PC-3 (cell line): ENCODE measurements around the gene SMAP1. TPM values are rescaled to one million over a fixed set of nuclear protein-coding genes. Genes with fewer than 3 reads are reported as not detected.

Experiments
- ATAC-seq: fragments of 200-7000 bp; cut with Tn5 transposase; 2 replicates; pipeline ENCODE4 v1.9.1; 2020; ENCODE audit warnings: mild to moderate bottlenecking, moderate library complexity
- BruUV-seq: library from RNA; stranded (reverse); fragments of 400-500 nt; replicated peaks from 2 replicates; lab custom pipeline; 2021; lab: Mats Ljungman, UMichigan
- CTCF ChIA-PET: fragments of 300-600 bp; sonication (Branson Sonifier 250); formaldehyde crosslinking; loops from one replicate; lab custom pipeline; 2022; ENCODE audit warnings: antibody characterized with exemption; lab: Charles Lee
- POLR2A ChIA-PET: fragments of 300-600 bp; sonication (Branson Sonifier 250); formaldehyde crosslinking; loops from one replicate; lab custom pipeline; 2022; ENCODE audit warnings: antibody characterized with exemption; ENCODE audit not compliant: unreplicated experiment; lab: Charles Lee
- DNase-seq: peaks from one replicate; pipeline ENCODE4 v3.0.0-alpha.2; 2015
- H2AFZ ChIP-seq: fragments of 300-600 bp; sonication (generic); 2 replicates; pipeline ENCODE4 v1.6.0; 2016; ENCODE audit warnings: antibody characterized with exemption, low read length
- H3F3A ChIP-seq: fragments of 300-600 bp; sonication (generic); one replicate; pipeline ENCODE4 v1.6.0; 2017; ENCODE audit warnings: antibody characterized with exemption, low read length, control low read depth, mild to moderate bottlenecking; ENCODE audit not compliant: unreplicated experiment
- H3K27ac ChIP-seq: fragments of 300-600 bp; sonication (generic); 2 replicates; pipeline ENCODE4 v1.5.1; 2016; ENCODE audit warnings: mild to moderate bottlenecking, low read length
- H3K27me3 ChIP-seq: fragments of 300-600 bp; sonication (generic); 2 replicates; pipeline ENCODE4 v1.6.1; 2016; ENCODE audit warnings: low read length, mixed read lengths
- H3K36me3 ChIP-seq: fragments of 300-600 bp; sonication (generic); 2 replicates; pipeline ENCODE4 v1.6.1; 2016; ENCODE audit warnings: low read depth, mixed run types, low read length, mixed read lengths
- H3K4me1 ChIP-seq: fragments of 300-600 bp; sonication (generic); 2 replicates; pipeline ENCODE4 v1.5.1; 2016; ENCODE audit warnings: low read length; ENCODE audit not compliant: insufficient read depth
- H3K4me2 ChIP-seq: fragments of 300-600 bp; sonication (generic); 2 replicates; pipeline ENCODE4 v1.6.0; 2016; ENCODE audit warnings: low read length
- H3K4me3 ChIP-seq: fragments of 300-600 bp; sonication (generic); 2 replicates; pipeline ENCODE4 v1.5.1; 2016; ENCODE audit warnings: mild to moderate bottlenecking, low read length, mixed read lengths
- H3K79me2 ChIP-seq: fragments of 300-600 bp; sonication (generic); 2 replicates; pipeline ENCODE4 v1.6.1; 2017; ENCODE audit warnings: low read length, mixed read lengths
- H3K9ac ChIP-seq: fragments of 300-600 bp; sonication (generic); 2 replicates; pipeline ENCODE4 v1.6.0; 2016; ENCODE audit warnings: mild to moderate bottlenecking, low read length
- H3K9me2 ChIP-seq: fragments of 300-600 bp; sonication (generic); replicated peaks from 2 replicates; pipeline ENCODE4 v1.6.1; 2016; ENCODE audit warnings: mixed run types, low read length, mixed read lengths
- H3K9me3 ChIP-seq: fragments of 300-600 bp; sonication (generic); 2 replicates; pipeline ENCODE4 v1.6.1; 2016; ENCODE audit warnings: low read length, mixed read lengths
- H4K20me1 ChIP-seq: fragments of 300-600 bp; sonication (generic); 2 replicates; pipeline ENCODE4 v1.6.1; 2016; ENCODE audit warnings: low read length, mixed read lengths
- EZH2 ChIP-seq: fragments of 300-600 bp; sonication (generic); IDR thresholded peaks from one replicate; pipeline ENCODE4 v1.6.1; 2017; ENCODE audit warnings: antibody characterized with exemption, mild to moderate bottlenecking, low read length; ENCODE audit not compliant: unreplicated experiment
- EZH2phosphoT487 ChIP-seq: fragments of 300-600 bp; sonication (generic); IDR thresholded peaks from 2 replicates; pipeline ENCODE4 v1.6.1; 2018; ENCODE audit warnings: mild to moderate bottlenecking, antibody characterized with exemption, low read length, borderline replicate concordance
- intact Hi-C: fragments of 100-400 bp; cut with micrococcal nuclease; formaldehyde crosslinking; loops from 2 replicates; pipeline ENCODE4 v1.9.0; 2023
- total RNA-seq: library from RNA; depleted of rRNA; stranded (reverse); fragments of >200 nt; gene quantifications from 2 replicates; pipeline ENCODE4 v1.2.3, GENCODE V29; 2014
- TF ChIP-seq, protein P1 (sequence below): fragments of 300-600 bp; sonication (generic); conservative IDR thresholded peaks from 2 replicates; pipeline ENCODE4 v1.5.1; 2017; ENCODE audit warnings: antibody characterized with exemption, low read depth, mild to moderate bottlenecking, low read length

SMAP1 gene
- total RNA-seq, 1 experiment from 2014 or later = 15.7 TPM

DNA sequence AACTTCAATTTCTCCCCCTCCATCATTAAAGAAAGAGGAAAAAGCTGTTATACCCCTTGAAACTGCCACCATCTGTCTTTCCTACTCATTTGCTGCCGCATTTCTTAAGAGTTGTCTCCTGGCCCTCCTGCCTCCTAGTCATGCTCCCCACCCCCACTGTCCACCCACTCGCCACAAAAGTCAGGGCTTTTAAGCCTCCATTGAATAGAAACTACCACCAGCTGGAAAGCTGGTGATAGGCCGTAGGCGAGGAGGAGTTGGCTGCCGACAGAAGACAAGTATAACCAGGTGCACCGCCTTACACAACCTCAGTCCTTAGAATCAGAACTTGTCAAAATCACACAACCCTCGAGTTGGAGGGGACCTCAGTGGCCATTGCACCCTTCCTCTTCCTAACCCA lies 221.6 kb downstream of the SMAP1 start:
- Histone ChIP-seq H3K9ac (no peak overlapping the region), H3K27ac (no peak overlapping the region), H3K4me1 (no peaks in the 10 kb centered on the region), H3K4me2 (no peak overlapping the region), H3K36me3 (no peaks in the 10 kb centered on the region), H4K20me1 (no peaks in the 10 kb centered on the region), H2AFZ (no peak overlapping the region), H3K27me3 (no peaks in the 10 kb centered on the region), H3K9me3 (no peaks in the 10 kb centered on the region), H3F3A (no peaks in the 10 kb centered on the region), H3K79me2 (no peaks in the 10 kb centered on the region), H3K4me3 (no peak overlapping the region), H3K9me2 (no peaks in the 10 kb centered on the region)
- BruUV-seq = no TSS peak
- DNase-seq (no peak), ATAC-seq (no peak)
- intact Hi-C loops = loop anchor here (10.0 kb wide), 1 partner anchor 364 kb away; no protein-coding TSS in a partner anchor
- POLR2A ChIA-PET = no interaction called here
- CTCF ChIA-PET = no interaction called here
- TF ChIP-seq EZH2 = no peak
- TF ChIP-seq EZH2phosphoT487 = no peak
- TF ChIP-seq, protein P1, sequence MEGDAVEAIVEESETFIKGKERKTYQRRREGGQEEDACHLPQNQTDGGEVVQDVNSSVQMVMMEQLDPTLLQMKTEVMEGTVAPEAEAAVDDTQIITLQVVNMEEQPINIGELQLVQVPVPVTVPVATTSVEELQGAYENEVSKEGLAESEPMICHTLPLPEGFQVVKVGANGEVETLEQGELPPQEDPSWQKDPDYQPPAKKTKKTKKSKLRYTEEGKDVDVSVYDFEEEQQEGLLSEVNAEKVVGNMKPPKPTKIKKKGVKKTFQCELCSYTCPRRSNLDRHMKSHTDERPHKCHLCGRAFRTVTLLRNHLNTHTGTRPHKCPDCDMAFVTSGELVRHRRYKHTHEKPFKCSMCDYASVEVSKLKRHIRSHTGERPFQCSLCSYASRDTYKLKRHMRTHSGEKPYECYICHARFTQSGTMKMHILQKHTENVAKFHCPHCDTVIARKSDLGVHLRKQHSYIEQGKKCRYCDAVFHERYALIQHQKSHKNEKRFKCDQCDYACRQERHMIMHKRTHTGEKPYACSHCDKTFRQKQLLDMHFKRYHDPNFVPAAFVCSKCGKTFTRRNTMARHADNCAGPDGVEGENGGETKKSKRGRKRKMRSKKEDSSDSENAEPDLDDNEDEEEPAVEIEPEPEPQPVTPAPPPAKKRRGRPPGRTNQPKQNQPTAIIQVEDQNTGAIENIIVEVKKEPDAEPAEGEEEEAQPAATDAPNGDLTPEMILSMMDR = no peak

DNA sequence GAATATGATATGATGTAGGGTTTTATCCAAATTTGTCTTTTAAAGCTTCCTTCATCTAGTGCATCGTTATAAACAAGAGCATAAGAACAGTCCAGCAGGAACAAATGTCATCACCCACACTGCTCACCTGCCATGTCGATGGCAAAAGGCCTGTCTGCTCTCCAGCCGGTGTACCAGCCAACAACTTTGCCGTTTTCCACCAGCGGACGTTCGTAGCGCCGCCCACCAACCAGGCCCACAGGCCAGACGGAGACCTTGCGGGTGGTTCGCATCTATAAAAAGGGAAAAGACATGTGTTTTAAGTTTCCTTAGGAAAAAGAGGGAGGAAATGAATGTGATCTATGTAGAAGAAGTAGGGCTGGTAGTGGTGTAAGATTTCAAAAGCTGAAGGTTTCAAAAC lies 226.3 kb downstream of the SMAP1 start:
- no peaks in the 10 kb centered on the region for H3K4me1 ChIP-seq
- H3K27me3 ChIP-seq = peaks cover 5% of the 10 kb centered on the region
- BruUV-seq = no TSS peak
- no peaks in the 10 kb centered on the region for H4K20me1 ChIP-seq
- no peaks in the 10 kb centered on the region for H3K79me2 ChIP-seq
- intact Hi-C loops = no loop called here
- H3K9me2 ChIP-seq = no peaks in the 10 kb centered on the region
- no peak overlapping the region for H3K27ac ChIP-seq
- H3K36me3 ChIP-seq = no peaks in the 10 kb centered on the region
- no peaks in the 10 kb centered on the region for H3K9me3 ChIP-seq
- ChIA-PET POLR2A (no interaction called here), CTCF (no interaction called here)
- DNase-seq = no peak
- H3K4me3 ChIP-seq = no peak overlapping the region
- no peak overlapping the region for H3K4me2 ChIP-seq
- ATAC-seq = no peak
- H3K9ac ChIP-seq = no peak overlapping the region
- no peaks in the 10 kb centered on the region for H3F3A ChIP-seq
- no peak overlapping the region for H2AFZ ChIP-seq
- TF ChIP-seq EZH2phosphoT487 (no peak), EZH2 (no peak)
- TF ChIP-seq, protein P1 = no peak

DNA sequence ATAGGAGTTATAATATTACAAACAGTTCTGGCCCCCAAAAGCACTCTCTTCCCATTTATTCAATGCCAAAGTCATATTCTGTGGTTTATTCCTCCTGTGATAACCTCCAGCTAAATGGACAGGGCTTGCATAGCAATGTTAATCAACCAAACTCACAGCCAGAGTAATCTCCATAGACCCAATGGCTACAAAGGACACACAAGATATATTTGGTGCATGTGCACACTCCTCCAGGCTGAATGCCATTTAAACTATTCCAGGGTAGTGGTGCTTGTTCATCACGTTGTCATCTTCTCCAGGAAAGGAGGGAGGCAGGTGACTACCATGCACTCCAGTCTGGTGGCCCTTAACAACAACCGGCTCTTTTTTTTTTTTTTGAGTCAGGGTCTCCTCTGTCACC lies 232.4 kb downstream of the SMAP1 start:
- Histone ChIP-seq H3K4me1 (no peaks in the 10 kb centered on the region), H2AFZ (no peak overlapping the region), H4K20me1 (no peaks in the 10 kb centered on the region), H3K4me2 (no peak overlapping the region), H3K9me3 (no peaks in the 10 kb centered on the region), H3K27ac (no peak overlapping the region), H3K36me3 (no peaks in the 10 kb centered on the region), H3K79me2 (no peaks in the 10 kb centered on the region), H3K9ac (no peak overlapping the region), H3K9me2 (no peaks in the 10 kb centered on the region), H3K4me3 (no peak overlapping the region), H3K27me3 (peaks cover under 1% of the 10 kb centered on the region; the same call in 1 of the 2 replicates), H3F3A (no peaks in the 10 kb centered on the region)
- ChIA-PET POLR2A (no interaction called here), CTCF (no interaction called here)
- TF ChIP-seq, protein P1 = no peak
- TF ChIP-seq EZH2phosphoT487 = no peak
- TF ChIP-seq EZH2 = no peak
- intact Hi-C loops = no loop called here
- DNase-seq (no peak), ATAC-seq (no peak)
- BruUV-seq = no TSS peak
